Measurements from ENCODE around the gene TEKT2. TPM values are rescaled to one million over a fixed set of nuclear protein-coding genes. Genes with fewer than 3 reads are reported as not detected.
A peak's percentile ranks its signal among the peaks of the same experiment; 100 is the strongest.

The TEKT2 gene
- 0.25 TPM in 1 of 2 replicates, not detected in the other for total RNA-seq (2014; rRNA removed; shearing (Covaris generic))

GRCh38 chr1:36083635-36084496 is at the start of gene TEKT2:
Gene TEKT2 (plus strand): TSS chr1:36084094. CDS start chr1:36084922, 828 bp downstream.
- peak; percentile 53 for DNase-seq (ENCODE audit: low read depth)

- DNase-seq (ENCODE audit: low read depth) = peak; percentile 89
These were observed 49.2 kb upstream of the TEKT2 start for GRCh38 chr1:36034692-36035091.

GRCh38 chr1:36035154-36035553 is 48.7 kb upstream of the TEKT2 start:
- DNase-seq (ENCODE audit: low read depth) = no peak

- no peak for DNase-seq (ENCODE audit: low read depth)
These were observed 43.7 kb upstream of the TEKT2 start for GRCh38 chr1:36040238-36040637.

GRCh38 chr1:36051821-36052220 is 32.1 kb upstream of the TEKT2 start:
- DNase-seq (ENCODE audit: low read depth) = no peak

- no peak for DNase-seq (ENCODE audit: low read depth)
These were observed 29.9 kb upstream of the TEKT2 start for GRCh38 chr1:36053978-36054377.

GRCh38 chr1:36055706-36056105 is 28.2 kb upstream of the TEKT2 start:
- DNase-seq (ENCODE audit: low read depth) = no peak

- DNase-seq (ENCODE audit: low read depth) = no peak
These were observed 21.6 kb upstream of the TEKT2 start for GRCh38 chr1:36062315-36062714.

- no peak for DNase-seq (ENCODE audit: low read depth)
These were observed 16.0 kb upstream of the TEKT2 start for GRCh38 chr1:36067871-36068270.

GRCh38 chr1:36068866-36069265 is 15.0 kb upstream of the TEKT2 start:
- peak; percentile 36 for DNase-seq (ENCODE audit: low read depth)

- no peak for DNase-seq (ENCODE audit: low read depth)
These were observed 13.5 kb upstream of the TEKT2 start for GRCh38 chr1:36070349-36070748.

GRCh38 chr1:36076979-36077573 is 6.8 kb upstream of the TEKT2 start:
- DNase-seq (ENCODE audit: low read depth) = no peak

GRCh38 chr1:36080236-36080635 is 3.7 kb upstream of the TEKT2 start:
- no peak for DNase-seq (ENCODE audit: low read depth)

- DNase-seq (ENCODE audit: low read depth) = no peak
These were observed 3.1 kb upstream of the TEKT2 start for GRCh38 chr1:36080801-36081200.

GRCh38 chr1:36081926-36082485 is 1.9 kb upstream of the TEKT2 start:
- DNase-seq (ENCODE audit: low read depth) = no peak

GRCh38 chr1:36083219-36083618 is 675 bp upstream of the TEKT2 start:
- no peak for DNase-seq (ENCODE audit: low read depth)

- no peak for DNase-seq (ENCODE audit: low read depth)
These were observed 712 bp downstream of the TEKT2 start for GRCh38 chr1:36084497-36085115.

- no peak for DNase-seq (ENCODE audit: low read depth)
These were observed 1.2 kb downstream of the TEKT2 start for GRCh38 chr1:36085126-36085525.

GRCh38 chr1:36085686-36086526 is 2.0 kb downstream of the TEKT2 start:
- no peak for DNase-seq (ENCODE audit: low read depth)

GRCh38 chr1:36086529-36087232 is 2.8 kb downstream of the TEKT2 start:
- DNase-seq (ENCODE audit: low read depth) = no peak

Data from M059J (cell line).